Amygdala (tissue), 56 donors: ENCODE results near the gene PTPRK.
"Not testable (repeated sequence)": the region's sequence is repeated elsewhere in the genome, so short reads cannot be mapped to it uniquely, and the experiment has no call there.

ENCODE experiments used
- DNase-seq, 56 donors: peaks; one replicate each; lab custom pipeline; 2025; lab: John Stamatoyannopoulos, UW

The PTPRK gene

GRCh38 chr6:127997496-127998164 lies 522.8 kb downstream of the PTPRK start:
- DNase-seq, result no peak

GRCh38 chr6:127996925-127997324 lies 523.5 kb downstream of the PTPRK start:
- DNase-seq, result no peak

DNA sequence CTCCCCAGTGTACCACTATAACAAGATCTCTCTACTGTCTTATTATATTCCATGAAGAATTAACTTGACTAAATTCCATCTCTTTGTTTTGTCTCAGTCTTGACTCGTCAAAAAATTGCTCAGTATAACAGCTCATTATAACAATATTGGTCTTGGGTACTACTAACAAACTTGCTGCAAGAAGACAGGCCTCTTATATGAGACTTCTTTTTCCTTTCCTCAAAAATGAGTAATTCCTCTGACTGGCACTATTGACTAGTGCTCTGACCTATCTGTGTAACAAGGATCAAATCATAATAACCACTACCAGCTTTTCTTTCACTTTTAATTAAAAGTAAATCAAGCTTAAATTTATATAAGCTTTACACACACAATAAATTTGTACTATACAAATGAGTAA lies 528.3 kb downstream of the PTPRK start:
- DNase-seq, result no peak

DNA sequence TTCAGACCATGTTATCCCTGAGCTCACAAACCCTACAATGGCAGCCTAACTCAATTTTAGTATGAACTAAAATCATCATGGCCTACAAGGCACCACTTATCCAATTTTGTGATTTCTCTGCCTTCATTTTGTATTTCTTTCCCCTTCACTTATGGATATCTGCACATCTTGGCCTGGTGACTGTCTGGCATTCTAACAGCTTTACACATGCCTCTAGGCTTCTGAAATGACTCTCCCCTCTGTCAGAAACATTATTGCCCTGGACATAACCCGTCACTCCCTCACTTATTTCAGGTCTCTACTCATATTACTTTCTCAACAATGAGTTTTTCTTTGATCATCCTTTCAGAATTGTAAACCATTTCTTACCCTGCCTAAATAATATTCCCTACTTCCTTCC lies 530.3 kb downstream of the PTPRK start:
- DNase-seq, result no peak

DNA sequence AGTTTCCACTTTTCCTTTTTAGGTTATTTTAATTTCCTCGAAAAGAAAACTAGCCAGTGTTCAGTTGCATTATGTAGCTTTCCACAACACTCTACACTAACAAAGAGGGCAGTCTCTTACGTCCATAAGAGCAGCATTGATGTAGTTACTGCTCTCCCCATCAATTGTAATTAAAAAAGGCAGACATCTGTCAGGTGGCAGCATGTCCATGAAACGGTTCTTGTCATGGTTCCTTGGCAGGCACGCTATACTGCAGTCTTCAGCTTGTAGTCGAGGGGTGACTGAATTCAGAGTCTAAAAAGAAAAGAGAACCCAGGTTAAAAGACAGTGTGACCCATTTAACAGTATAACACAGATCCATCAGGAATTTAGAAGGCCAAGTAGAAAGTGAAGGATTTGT lies 539.4 kb downstream of the PTPRK start:
- DNase-seq, result peak in 30 of 56 donors; percentile 0 to 74 (median 30)

GRCh38 chr6:127978185-127978584 lies 542.2 kb downstream of the PTPRK start:
- not testable (repeated sequence) for DNase-seq

DNA sequence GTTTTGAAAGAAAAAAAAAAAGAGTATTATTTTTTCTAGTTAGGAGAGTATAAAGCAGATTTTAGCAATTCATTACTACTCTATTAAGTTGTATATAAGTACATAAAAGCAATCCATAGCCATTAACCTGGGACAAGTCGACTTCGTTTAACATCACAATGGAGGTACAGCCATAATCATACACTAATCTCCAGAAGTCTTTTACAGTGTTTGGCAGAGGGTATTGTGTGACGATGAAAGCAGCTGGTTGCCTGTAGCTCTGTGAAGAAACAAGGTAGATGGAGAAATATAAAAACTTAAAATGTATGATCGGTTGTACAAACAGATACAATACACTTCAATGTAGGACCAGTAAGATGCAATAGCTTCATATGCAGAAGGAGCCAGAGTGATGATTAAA lies 543.6 kb downstream of the PTPRK start:
- DNase-seq, result no peak

DNA sequence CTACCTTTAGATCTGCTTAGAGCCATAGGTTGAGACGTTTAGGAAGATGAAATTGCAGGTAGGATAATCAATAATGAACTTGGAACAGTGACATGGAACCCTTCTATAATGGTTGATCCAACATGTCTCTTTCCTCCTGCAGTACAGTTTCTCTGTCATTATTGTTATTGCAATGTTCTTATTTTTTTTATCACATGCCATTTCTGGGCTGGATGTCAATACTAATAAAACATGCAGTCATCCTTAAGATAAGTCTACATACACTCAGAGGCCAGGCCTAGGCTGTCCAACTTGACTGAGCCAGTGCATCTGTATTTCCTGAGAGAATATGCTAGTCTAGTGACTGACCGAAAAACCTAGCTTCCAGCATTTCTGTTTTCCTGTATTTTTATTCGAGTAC lies 544.3 kb downstream of the PTPRK start:
- no peak for DNase-seq

- no peak for DNase-seq
Observed at GRCh38 chr6:127972815-127973214, 547.6 kb downstream of the PTPRK start.

DNA sequence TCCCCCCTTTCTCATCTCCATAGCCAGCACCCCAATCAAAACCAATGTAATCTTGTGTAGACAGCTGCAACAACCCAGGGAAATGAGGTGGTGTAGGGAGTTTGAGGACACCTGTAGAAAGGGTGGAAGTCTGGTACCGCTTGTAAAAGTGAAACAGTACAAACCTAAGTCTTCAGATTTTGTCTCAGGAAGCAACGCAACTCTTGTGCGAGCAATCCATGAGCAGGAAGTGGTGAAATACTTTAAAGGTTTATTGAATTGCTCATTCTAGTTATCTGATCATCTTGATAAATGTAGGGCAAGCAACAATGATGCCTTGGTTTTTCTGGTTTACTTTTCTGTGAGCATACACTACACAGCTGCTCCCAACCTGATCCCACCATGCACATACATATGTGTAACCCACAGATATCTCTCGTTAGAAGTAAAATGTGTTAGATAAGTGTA lies 548.4 kb downstream of the PTPRK start:
- DNase-seq, result no peak

- DNase-seq, result no peak
Observed at GRCh38 chr6:127971386-127971785, 549.0 kb downstream of the PTPRK start.

GRCh38 chr6:127969701-127970100 lies 550.7 kb downstream of the PTPRK start:
- DNase-seq, result no peak

DNA sequence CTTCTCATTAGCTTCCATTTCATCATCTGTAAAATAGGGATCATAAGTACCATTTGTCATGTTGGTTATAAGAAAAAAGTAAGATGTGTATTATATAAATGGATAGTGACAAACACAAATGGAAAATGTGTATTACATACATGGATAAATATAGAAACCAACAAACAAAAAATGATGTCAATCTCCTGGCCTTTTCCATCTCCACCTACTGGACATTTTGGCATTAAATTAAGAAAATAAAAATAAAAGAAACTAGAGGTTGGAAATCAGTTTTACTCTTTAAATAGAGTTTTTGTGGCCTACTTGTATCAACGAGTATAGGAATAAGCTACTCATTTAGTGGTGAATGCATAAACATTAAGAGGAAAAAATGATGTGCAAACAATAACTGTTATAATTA lies 552.0 kb downstream of the PTPRK start:
- no peak for DNase-seq

GRCh38 chr6:127967708-127968107 lies 552.7 kb downstream of the PTPRK start:
- peak in 12 of 56 donors; percentile 3 to 43 (median 7) for DNase-seq

- DNase-seq, result no peak
Observed at GRCh38 chr6:127966616-127967015, 553.8 kb downstream of the PTPRK start.

- peak in 1 of 56 donors; percentile 8 for DNase-seq
Observed at GRCh38 chr6:127963495-127963894, 556.9 kb downstream of the PTPRK start.

DNA sequence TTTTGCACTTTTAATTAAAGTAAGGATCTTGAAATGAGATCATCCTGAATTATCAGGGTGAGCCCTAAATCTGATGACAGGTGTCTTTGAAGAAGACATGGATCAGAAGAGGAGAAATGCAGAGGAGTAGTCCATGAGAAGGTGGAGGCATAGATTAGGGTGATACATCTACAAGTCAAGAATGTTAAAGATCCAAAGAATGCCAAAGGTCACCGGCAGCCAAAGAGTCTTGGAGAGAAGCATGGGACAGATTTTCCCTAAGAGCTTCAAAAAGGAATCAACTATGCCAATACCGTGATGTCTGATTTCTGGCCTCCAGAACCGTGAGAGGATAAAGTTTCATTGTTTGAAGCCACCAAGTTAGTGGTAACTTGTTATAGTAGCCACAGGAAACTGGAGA lies 560.5 kb downstream of the PTPRK start:
- DNase-seq, result no peak

DNA sequence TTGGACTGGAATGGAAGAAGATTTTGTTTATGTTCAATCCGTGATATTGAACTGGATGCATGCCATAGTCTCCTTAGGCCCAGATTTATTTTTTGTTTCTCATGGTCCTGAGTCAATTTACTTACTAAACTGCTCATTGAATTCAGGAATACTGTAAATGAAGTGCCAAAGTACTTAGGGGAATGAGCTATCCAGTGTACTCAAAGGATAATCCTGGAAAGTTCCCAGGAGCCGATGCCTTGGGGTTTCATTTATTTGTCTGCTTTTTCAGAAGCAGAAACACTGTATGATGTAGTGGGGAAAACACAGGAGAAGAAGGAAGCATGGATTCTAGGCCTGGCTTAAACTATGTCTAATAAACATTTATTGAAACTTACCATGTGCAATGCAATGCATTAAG lies 563.4 kb downstream of the PTPRK start:
- no peak for DNase-seq

DNA sequence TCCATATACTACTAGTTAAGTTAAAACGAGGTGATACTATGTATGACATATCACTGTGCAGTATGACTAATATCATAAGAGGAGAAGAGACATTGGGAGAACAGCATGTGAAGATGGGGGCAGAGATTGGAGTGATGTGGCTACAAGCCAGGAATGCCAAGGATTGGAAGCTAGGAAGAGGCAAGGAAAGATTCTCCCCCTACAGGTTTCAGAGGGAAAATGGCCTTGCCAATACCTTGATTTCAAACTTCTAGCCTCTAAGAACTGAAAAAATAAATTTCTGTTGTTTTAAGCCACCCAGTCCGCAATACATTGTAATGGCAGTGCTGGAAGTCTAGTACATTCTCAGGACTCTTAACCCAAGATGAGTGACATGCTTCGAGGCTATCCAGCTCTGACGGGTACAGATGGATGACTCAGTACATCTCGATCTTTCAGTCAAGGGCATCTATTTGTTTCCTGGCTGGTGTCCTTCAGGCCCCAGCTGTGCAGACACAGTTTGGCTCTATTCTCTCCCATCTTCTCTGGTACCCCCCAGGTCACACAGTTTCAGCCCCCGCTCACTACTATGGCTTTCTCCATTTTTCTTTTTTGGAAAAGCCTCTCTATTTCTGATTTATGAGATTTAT lies 564.0 kb downstream of the PTPRK start:
- no peak for DNase-seq

- no peak for DNase-seq
Observed at GRCh38 chr6:127954082-127954481, 566.3 kb downstream of the PTPRK start.

DNA sequence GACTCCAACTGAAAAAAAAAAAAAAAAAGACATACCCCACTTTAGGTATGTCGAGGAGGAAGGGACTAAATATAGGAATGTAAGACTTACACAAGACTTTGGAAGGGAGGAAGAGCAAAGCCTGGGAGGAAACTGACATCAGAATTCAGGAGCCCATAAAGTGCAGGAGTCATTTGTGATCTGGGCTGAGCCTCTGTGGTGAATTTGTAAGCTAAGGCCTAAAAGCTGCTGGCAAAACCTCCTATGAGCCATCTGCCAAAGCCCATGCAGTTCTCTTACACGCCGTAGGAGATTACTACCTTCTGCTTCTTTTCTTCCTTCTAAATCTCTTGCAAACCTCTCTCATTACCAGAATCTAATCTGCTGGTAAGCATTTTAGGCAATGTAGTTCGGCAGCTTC lies 567.6 kb downstream of the PTPRK start:
- DNase-seq, result peak in 1 of 56 donors; percentile 0

DNA sequence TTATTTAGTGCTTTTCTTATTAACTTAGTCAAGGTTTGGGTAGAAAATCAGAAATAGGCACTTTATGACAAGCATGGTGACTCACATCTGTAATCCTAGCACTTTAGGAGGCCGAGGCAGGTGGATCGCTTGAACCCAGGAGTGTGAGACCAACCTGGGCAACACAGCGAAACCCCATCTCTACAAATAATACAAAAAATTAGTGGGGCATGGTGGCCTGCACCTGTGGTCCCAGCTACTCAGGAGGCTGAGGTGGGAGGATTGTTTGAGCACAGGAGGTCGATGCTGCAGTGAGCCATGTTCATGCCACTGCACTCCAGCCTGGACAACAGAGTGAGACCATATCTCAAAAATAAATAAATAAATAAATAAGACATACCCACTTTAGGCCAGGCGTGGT lies 568.2 kb downstream of the PTPRK start:
- no peak for DNase-seq
